ENCODE measurements around the gene SCAND1.
"Not testable (repeated sequence)": the region's sequence is repeated elsewhere in the genome, so short reads cannot be mapped to it uniquely, and the experiment has no call there.

Gene SCAND1

DNA sequence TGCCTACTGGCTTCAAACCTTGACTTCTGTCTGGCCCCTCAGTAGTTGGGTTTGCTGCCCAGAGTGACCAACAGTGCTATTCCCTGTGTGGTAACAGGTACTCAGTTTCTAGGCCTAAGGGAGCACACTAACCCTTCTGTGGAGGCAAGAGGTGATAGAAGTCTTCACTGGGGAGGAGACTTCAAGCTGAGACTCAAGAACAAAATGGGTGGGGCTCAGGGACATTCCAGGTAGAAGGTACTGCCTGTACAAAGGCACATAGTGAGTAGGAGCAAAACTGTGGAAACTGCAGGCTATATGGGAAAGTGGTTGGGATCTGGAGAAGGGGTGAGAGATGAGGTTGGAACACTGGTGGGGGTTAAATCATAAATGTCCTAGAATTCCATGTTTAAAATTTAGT is 2.3 kb upstream of the SCAND1 start:
- DNase-seq = no peak

DNA sequence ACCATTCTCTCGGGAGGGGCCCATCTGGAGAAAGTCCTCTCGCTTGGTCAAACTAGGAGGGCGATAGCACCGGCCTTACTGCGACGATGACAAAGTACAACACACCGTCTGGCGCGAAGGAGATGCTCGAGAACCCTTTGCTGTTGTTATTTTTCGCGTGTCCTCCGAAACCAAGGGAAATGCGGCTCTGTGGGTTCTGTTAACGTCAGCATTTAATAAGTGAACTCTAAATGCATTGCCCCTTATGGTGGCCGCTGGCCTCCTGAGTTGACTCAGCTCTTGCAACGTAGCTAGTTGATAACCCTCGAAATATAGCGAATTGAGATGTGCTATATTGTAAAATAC is 577 bp upstream of the SCAND1 start:
- DNase-seq = no peak

DNA sequence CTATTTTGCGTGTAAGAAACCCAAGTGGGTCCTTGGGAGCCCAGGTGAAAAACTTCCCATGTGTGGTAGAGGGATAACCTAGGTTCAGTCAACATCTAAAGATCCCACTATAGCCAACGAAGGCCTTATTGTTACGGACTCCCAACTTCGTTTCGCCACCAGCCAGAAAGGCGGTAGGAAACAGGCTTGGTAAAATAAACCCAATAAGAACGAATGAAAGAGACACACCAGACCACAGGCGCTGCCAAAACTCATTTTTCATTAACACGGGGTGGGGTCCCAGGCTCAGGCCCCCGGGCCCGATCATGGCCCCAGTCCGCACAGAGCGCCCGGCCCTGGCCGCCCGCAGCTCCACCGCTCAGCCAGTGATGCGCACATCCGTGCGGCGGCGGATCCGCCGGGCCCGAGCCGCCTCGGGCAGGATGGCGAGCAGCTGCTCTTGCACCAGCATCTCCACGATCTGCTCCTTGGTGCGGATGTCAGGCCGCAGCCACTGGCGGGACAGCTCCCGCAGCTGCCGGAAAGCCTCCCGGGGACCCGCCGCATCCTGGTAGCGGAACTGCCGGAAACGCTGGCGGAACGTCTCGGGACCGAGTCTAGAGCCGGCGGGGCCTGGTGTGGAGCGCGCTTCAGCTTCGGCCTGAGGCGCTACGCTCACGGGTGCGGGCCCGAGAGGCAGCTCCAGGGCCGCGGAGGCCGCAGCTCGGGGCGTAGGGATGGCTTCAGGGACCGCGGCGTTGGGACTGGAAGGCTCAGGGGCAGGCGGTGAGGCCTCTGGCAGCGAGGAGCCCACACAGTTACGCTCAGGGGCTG is 709 bp downstream of the SCAND1 start:
- DNase-seq = peak; percentile 72

DNA sequence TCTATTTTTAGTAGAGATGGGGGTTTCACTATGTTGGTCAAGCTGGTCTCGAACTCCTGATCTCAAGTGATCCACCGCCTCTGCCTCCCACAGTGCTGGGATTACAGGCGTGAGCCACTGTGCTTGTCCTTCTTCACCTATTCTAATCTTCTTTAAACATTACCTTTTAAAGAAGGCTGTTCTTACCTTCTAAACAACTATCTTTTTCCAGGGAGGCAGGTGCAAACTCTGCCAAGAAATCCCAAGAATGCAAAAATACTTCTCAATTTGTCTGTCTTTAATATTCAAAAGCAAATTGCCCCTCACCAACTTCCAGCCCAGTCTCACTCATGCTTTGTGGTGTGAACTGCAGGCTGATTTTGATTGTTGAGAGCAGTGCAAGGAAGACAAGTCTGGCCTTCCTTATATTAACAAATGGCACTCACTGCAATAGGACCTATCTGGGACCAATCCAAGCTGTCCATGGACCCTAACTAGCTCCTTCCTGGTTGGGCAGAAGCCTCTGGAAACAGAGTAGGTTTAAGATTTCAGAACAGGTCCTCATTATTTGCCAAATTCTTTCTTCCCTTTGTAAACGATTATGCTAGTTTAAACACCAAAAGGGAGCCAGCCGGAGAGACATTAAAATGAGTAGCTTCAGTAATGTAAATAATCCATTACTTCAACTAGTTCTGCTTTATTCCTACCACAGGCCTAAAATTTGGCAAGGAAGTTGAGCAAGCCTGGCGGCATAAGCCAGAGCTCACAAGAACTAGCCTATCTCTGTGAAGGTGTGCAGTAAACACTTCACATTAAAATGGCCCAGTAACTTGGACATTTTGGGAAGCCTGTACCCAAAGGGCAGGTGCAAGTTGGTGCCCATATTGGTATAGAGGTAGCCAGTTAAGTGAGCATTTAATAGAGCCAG is 1.6 kb downstream of the SCAND1 start:
- no peak for DNase-seq

DNA sequence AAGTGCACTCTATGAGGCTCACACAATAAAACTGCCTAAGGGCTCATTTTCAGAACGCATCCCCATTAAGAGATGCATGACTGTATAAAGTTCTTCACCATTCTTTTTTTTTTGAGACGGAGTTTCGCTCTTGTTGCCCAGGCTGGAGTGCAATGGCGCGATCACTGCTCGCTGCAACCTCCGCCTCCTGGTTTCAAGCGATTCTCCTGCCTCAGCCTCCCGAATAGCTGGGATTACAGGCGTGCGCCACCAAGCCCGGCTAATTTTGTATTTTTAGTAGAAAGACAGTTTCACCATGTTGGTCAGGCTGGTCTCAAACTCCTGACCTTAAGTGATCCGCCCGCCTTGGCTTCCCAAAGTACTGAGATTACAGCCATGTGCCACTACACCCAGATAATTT is 2.2 kb downstream of the SCAND1 start:
- DNase-seq = not testable (repeated sequence)

DNA sequence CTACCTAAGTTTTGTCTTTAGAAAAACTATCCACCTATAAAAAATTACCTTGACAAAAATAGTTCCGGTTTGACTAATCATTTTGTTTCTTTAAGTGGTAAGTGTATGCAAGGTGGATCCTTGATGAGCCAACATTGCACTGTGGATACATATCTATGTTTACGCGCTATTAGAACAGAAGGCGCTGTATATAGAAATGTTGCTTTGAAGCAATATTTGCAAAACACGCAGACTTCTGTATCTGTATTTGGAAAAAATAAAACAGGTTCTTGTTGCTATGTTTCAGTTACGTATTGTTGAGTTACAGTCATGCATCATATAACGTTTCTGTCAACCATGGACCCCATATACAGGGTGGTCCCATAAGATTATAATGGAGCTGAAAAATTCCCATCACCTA is 4.2 kb downstream of the SCAND1 start:
- DNase-seq = no peak

DNA sequence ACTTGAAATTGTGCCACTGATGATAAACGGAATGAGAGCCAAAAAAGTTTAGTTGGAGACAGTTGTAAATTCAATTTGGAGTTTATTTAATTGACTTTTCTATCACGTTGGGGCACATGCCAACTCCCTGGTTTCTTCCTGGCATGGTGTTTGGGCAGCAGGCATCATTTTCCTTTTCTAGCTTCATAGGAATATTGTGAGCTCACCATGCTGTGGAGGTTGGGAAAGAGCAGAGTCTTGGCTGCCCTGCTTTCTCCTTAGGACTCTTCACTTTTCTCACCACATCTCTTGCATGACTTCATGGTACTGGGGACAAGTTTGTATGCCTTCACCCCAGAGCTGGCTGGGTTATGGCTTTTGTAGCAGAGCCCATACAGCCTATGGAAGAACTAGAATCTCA is 6.4 kb downstream of the SCAND1 start:
- DNase-seq = no peak

DNA sequence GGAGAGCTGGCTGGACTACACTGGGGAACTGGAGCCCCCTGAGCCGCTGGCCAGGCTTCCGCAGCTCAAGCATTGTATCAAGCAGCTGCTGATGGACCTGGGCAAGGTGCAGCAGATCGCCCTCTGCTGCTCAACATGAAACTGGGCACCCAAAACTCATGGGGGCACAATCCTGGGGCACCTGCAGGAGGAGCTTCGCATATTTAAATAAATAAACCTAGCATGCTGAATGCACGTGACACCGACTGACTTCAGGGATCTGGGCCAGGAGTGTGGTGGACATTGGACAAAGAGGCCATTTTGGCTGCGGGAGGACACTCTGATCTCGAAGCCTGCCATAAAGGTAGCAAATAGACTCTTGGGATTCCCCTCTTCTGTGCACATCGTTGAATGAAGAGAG is 6.8 kb downstream of the SCAND1 start:
- DNase-seq = peak; percentile 50

DNA sequence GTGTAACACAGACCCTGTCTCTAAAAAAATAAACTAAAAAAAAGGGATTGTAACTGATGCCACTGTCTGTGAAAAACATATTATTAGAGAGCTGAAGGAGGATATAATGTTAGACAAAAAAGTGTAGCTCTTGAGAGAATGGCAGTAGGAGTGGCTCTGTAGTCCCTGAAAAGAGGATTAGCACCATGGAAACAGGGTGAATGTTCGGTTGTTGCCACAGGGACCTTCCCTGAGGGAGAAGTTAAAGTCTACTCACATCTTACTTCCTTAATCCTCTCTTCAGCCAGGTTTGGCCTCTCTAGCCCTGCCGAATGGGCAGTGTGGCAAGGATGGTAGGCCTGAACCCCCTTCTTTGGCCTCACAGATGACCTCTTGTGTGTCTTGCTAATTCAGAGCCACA is 12.1 kb downstream of the SCAND1 start:
- DNase-seq = no peak

DNA sequence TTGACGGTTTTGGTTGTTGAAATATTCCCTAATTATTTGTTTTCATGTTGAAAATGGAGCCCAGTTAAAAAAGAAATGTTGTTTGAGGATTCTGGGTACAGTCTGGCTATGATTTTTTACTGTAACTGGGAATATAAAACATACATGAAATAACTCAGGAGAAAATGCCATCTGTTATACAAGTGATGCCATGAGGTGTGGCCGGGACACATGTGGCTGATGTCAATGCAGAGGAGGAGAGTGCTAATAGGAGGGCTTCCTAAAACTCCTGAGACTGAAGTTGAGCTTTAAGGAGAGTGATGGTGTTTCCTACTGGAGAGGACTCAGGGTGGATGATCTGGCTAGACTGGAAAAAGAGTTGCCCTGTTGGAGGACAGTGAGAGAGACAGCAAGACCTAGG is 12.7 kb downstream of the SCAND1 start:
- DNase-seq = no peak

DNA sequence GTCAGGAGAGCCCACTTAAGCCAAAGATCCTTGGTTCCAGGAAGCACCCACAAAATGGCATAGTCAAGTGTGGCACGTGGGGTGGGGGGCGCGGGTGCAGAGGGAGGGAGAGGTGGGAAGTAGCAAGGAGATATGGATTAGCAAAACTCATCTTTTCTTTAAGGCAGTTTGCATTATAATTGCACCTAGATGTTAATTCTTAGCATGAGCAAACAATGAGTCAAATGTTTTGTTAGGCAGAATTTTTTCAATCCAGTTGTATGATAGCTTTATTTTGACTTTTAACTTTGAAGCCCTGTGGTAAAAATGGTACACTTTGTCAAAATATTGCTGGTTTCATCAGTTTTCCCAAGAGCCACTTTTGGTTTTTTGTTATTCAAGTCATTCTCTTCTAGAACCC is 15.0 kb downstream of the SCAND1 start:
- no peak for DNase-seq

DNA sequence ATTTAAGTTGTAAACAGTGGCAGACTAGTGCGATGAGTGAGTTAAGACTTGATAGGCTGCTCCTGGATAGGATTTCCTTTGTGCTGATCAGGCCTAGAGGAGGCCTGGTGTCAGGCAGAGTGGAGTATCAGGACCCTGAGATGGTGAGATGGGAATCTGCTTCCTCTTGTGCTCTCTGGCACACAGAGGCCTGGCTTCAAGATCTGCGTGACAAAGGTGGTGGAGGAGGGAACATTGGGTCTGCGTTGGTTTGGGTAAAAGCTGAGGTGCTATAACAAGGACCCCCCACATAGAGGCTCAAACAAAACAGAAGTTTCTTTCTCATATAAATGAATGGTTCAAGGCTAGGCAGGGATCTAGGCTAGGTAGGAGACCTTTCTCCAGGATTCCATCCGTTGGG is 20.3 kb downstream of the SCAND1 start:
- no peak for DNase-seq

DNA sequence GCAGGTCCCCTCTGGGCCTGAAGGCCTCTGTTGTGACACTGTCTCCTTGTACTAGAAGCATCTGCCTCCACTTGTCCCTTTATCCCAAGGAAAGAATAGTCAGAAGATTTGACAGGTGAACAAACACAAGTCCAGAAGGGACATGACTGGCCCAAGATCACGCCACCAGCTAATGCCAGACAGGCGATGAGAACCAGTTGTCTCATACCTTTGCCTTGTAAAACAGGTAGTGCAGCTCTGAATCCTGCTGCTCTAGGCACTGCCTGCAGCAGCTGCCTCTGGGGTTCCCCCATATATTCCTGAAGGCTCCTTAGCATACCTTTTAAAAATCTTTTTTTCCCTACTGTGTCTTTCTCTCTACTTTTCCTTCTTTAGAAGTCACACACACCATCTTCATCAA is 25.0 kb downstream of the SCAND1 start:
- DNase-seq = no peak

DNA sequence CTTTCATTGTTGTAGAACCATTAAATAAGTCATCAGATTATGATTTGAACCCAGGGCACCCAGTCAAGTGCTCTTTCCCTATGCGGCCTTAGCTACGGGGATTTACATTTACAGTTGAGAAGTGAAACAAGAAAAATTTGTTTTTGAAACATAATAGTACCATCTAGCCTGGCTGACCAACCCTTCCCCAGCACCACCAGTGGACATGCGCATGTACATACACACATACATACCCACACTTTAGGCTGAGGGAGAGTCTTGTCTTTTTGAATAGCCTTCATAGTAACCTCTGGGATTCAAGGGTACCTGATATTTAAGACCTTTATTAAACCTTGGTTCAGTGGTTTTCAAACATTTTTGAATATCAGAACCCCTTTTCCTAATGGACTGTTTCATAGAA is 33.8 kb downstream of the SCAND1 start:
- DNase-seq = no peak

DNA sequence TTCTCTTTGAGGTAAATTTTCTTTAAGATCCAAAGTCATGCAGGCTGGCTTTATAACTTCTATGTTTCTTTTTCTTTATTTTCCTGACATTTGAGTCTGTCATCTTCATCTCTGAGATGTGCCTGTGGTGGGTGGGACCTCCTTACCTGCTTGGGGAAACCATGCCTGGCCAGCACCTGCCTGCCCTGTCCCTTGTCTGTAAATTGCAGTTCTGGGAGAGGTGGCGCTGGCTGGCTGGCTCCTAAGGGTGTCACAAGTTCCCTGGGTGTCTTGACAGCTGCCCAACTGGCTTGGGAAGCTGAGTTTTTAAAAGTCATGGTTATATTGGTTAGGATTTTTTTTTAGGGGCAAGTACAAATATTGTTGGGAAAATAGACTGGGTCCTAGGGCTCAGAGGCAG is 36.3 kb downstream of the SCAND1 start:
- DNase-seq = no peak

DNA sequence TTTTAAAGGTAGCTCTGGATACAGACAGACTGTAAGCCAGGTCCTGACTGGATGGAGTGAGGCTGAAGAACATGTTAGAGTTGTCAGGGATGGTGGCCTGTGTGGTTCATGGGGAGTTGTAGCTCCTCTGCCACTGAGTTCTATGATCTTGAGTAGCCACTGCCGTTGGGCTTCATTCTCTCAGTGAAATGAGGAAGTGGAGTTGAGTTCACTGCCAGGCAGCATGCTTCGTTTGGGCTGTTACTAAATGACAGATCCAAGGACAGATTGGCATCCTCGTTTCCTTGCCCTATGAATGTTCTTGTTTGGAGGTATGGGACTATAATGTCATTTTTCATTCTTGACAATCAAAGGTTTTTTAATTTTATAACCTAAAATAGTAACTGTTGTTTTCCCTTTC is 37.2 kb downstream of the SCAND1 start:
- DNase-seq = no peak

DNA sequence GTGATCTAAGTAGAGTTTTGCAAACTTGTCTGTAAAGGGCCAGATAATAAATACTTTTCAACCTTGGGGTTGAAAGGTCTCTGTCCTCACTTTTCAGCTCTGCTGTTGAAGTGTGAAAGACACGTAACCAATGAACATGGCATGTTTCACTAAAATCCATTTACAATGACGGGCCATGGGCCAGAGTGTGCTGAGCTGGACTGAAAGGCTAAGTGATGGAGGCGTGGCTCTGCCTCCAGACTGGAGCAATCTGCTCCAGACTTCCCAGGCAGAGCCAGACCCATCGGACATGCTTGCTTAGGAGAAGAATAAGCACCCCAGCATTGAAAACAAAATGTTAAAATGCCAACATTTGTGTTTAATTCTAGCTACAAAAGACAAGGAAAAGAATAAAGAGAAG is 41.4 kb downstream of the SCAND1 start:
- DNase-seq = no peak

DNA sequence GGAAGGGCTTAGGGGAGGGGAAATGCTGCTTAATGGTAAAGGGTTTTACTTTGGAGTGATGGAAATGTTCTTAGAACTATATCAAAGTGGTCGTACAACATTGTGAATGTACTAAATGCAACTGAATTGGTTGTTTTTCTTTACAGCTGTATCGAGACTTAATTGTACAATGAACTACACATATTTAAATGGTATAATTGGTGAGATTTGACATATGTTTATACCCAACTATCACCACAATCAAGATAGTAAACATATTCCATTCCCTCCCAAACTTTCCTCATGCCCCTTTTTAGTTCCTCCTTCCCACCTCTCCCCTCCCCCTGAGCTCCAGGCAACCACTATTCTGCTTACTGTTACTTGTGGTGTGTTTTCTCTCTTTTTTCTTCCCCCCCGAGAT is 44.0 kb downstream of the SCAND1 start:
- DNase-seq = no peak

DNA sequence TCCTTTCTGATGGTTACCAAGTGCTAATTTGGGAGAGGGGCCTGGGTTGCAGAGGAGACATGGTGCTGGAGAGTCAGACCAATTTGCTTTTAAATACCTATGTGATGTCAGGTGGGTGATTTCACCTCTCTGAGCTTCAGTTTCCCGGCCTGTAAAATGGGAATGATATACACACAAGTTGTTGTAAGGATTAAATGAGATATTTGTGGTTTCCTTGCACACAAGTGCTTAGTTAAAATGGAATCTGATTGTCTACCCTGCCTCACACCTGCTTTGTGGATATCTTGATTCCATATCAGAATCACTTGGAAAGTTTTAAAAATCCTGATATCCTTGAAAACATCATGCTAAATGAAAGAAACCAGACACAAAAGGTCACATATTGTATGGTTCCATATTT is 44.5 kb downstream of the SCAND1 start:
- DNase-seq = no peak

DNA sequence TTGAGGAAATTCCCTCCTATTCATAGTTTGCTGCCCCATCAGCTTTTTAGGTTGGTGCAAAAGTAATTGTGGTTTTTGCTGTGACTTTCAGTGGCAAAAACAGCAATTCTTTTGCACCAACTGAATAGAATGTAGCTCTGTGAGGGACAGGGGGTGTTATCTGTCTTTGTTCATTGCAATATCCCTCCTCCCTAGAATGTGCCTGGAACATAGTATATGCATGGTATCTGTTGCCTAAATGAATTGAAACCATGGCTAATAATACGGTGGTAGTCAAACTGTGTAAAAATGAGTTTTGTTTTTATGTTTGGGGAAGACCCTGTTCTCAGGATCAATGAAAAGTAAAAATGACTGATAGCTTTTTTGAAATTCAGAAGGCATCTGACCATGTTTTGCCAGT is 45.1 kb downstream of the SCAND1 start:
- DNase-seq = no peak

DNA sequence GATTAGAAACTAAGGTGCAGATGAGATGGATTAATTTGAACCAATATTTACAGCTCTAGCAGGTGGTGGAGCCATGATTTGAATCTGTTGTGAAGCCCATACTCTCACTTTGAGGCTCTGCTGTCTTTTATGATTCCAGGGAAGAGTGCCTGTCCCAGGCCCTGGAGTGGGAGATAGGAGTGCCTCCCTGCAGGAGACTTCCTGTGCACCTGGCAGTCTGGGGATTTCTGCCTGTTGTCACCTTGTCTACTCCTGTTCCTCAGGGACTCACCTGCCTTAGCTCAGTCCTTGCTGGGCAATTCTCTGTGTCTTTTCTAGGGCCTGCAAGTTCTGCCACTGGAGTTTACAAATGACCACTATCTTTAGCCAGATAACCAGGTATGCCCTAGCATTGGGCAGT is 46.3 kb downstream of the SCAND1 start:
- DNase-seq = no peak

DNA sequence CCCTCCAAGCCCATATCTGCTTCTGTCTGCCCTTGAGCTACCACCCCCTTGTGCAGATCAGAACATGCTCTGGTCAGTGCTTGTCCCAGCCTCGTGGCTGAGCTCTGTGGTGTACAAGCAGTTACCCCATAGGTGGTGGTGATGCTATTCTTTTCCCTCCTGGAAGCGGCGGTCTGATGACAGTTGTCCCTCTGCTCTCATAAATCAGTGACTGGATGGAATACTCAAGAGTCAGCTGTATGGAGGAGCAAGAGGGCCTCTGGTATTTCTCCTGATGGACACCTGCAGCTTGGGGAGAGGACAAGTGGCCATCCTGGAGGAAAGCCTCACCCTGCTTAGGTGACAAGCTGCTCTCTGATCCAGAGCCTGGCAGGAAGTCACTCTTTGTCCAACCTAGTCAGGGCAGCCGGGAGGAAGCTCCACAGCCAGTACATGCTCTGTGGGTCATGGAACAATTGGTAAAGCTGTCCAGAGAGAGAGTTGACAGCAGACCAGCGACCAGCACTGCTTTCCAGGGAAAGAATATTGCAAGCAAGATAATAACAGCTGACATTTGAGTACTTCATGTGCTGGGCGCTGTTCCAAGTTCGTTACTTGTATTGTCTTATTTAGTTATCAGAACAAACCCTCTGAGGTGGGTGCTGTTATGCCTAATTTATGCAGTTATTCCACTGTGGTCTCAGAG is 47.1 kb downstream of the SCAND1 start:
- DNase-seq = no peak

DNA sequence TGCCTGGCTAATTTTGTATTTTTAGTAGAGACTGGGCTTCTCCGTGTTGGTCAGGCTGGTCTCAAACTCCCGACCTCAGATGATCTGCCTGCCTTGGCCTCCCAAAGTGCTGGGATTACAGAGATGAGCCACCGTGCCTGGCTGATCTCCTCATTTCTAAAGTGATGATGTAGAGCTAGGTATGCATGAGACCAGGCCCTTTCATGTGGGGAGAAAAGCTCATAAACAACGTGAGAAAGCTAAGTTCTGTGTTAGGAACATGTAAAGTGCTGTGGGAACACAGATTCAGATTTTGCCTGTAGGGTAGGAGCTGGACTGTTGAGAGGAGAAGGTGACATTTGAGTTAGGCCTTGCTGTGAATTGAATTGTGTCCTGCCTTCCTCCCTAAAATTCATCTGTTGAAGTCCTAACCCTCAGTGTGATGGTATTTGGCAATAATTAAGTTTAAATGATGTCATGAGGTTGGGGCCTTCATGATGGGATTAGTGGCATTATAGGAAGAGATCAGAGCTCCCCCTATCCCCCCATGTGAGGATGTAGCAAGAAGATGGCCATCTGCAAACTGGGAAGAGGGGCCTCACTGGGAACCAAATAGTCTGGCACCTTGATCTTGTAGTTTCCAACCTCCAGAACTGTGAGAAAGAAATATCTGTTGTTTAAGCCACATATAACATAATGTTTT is 49.2 kb downstream of the SCAND1 start:
- no peak for DNase-seq

All from stimulated activated CD8-positive, alpha-beta memory T cell treated with anti-CD3 and anti-CD28 coated beads, Interleukin-4, amount 100 ng/mL, for 48 hours (primary cell).